A673 (cell line): Measurements from ENCODE around the gene SLC41A3. TPM values are rescaled to one million over a fixed set of nuclear protein-coding genes. Genes with fewer than 3 reads are reported as not detected.

ENCODE experiments used
- BruUV-seq: library from RNA; stranded (reverse); fragments of 400-500 nt; replicated peaks from 2 replicates; lab custom pipeline; 2021; lab: Mats Ljungman, UMichigan
- CTCF ChIA-PET: fragments of 300-600 bp; sonication (Branson Sonifier 250); formaldehyde crosslinking; loops from one replicate; lab custom pipeline; 2022; ENCODE audit warnings: antibody characterized with exemption; lab: Charles Lee
- POLR2A ChIA-PET: fragments of 300-600 bp; sonication (Branson Sonifier 250); formaldehyde crosslinking; loops from one replicate; lab custom pipeline; 2022; ENCODE audit warnings: antibody characterized with exemption; ENCODE audit not compliant: low non-redundant PET; lab: Charles Lee
- DNase-seq: peaks from one replicate; pipeline ENCODE4 v3.0.0-alpha.2; 2015; ENCODE audit warnings: low spot score
- H3K27ac ChIP-seq: fragments of 200-600 bp; sonication (generic); 2 replicates; pipeline ENCODE4 v1.5.1; 2016; ENCODE audit warnings: mixed run types, low read depth, mild to moderate bottlenecking, mixed read lengths, antibody characterized with exemption, low read length; ENCODE audit not compliant: poor library complexity, severe bottlenecking
- H3K27me3 ChIP-seq: fragments of 200-600 bp; sonication (generic); replicated peaks from 2 replicates; pipeline ENCODE4 v1.6.1; 2017; ENCODE audit warnings: mixed run types, low read depth, mild to moderate bottlenecking, mixed read lengths, antibody characterized with exemption, low read length; ENCODE audit not compliant: insufficient read depth, poor library complexity
- H3K36me3 ChIP-seq: fragments of 200-600 bp; sonication (generic); 2 replicates; pipeline ENCODE4 v1.6.1; 2016; ENCODE audit warnings: mixed run types, mild to moderate bottlenecking, mixed read lengths, antibody characterized with exemption, low read length; ENCODE audit not compliant: insufficient read depth, poor library complexity, severe bottlenecking
- H3K4me1 ChIP-seq: fragments of 200-600 bp; sonication (generic); 2 replicates; pipeline ENCODE4 v1.6.1; 2017; ENCODE audit warnings: mixed run types, mild to moderate bottlenecking, mixed read lengths, antibody characterized with exemption, low read length; ENCODE audit not compliant: insufficient read depth, poor library complexity, severe bottlenecking
- H3K4me3 ChIP-seq: fragments of 200-600 bp; sonication (generic); 2 replicates; pipeline ENCODE4 v1.5.1; 2016; ENCODE audit warnings: low read depth, mixed run types, mild to moderate bottlenecking, mixed read lengths, low read length; ENCODE audit not compliant: poor library complexity, severe bottlenecking
- H3K9me3 ChIP-seq: fragments of 200-600 bp; sonication (generic); 2 replicates; pipeline ENCODE4 v1.6.1; 2016; ENCODE audit warnings: mixed run types, low read depth, mild to moderate bottlenecking, mixed read lengths, antibody characterized with exemption, low read length; ENCODE audit not compliant: poor library complexity, severe bottlenecking
- EZH2 ChIP-seq: fragments of 200-600 bp; sonication (generic); IDR thresholded peaks from 2 replicates; pipeline ENCODE4 v1.6.1; 2017; ENCODE audit warnings: borderline replicate concordance, low read depth, mild to moderate bottlenecking, mixed read lengths, antibody characterized with exemption, low read length; ENCODE audit not compliant: poor library complexity, severe bottlenecking
- intact Hi-C: fragments of 100-400 bp; cut with micrococcal nuclease; formaldehyde crosslinking; loops from one replicate; pipeline ENCODE4 v1.10.0; 2022; ENCODE audit not compliant: unreplicated experiment
- total RNA-seq: library from RNA; stranded (reverse); gene quantifications from 2 replicates; pipeline ENCODE4 v1.2.3, GENCODE V29; 2021
- TF ChIP-seq, protein P1 (sequence below): fragments of 300-800, 200-600 bp; sonication (generic); conservative IDR thresholded peaks from 2 replicates; pipeline ENCODE4 v1.5.1; 2017; ENCODE audit warnings: low read depth, mild to moderate bottlenecking, antibody characterized with exemption, low read length, moderate library complexity, mixed read lengths

Gene SLC41A3
- total RNA-seq, 1 experiment from 2014 or later: 56.5 TPM

- TF ChIP-seq, protein P1, sequence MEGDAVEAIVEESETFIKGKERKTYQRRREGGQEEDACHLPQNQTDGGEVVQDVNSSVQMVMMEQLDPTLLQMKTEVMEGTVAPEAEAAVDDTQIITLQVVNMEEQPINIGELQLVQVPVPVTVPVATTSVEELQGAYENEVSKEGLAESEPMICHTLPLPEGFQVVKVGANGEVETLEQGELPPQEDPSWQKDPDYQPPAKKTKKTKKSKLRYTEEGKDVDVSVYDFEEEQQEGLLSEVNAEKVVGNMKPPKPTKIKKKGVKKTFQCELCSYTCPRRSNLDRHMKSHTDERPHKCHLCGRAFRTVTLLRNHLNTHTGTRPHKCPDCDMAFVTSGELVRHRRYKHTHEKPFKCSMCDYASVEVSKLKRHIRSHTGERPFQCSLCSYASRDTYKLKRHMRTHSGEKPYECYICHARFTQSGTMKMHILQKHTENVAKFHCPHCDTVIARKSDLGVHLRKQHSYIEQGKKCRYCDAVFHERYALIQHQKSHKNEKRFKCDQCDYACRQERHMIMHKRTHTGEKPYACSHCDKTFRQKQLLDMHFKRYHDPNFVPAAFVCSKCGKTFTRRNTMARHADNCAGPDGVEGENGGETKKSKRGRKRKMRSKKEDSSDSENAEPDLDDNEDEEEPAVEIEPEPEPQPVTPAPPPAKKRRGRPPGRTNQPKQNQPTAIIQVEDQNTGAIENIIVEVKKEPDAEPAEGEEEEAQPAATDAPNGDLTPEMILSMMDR: no peak
- TF ChIP-seq EZH2: no peak
- ChIA-PET CTCF (no interaction called here), POLR2A (interaction anchor here (0.6 kb wide), 1 partner anchor 13 kb away, joined by 3 read pairs; no protein-coding TSS in a partner anchor)
- Histone ChIP-seq H3K9me3 (peaks cover 2% of the 10 kb centered on the region), H3K4me3 (no peak overlapping the region), H3K27ac (no peak overlapping the region), H3K27me3 (no peaks in the 10 kb centered on the region), H3K4me1 (peaks cover under 1% of the 10 kb centered on the region), H3K36me3 (no peaks in the 10 kb centered on the region)
- BruUV-seq: no TSS peak
- DNase-seq: no peak
- intact Hi-C loops: no loop called here
Measured at GRCh38 chr3:126034481-126035361, 49.2 kb downstream of the SLC41A3 start.

GRCh38 chr3:126033765-126034164 is 50.2 kb downstream of the SLC41A3 start:
- no peaks in the 10 kb centered on the region for H3K27me3 ChIP-seq
- H3K4me3 ChIP-seq: no peak overlapping the region
- intact Hi-C loops: no loop called here
- peaks cover 4% of the 10 kb centered on the region for H3K4me1 ChIP-seq
- POLR2A ChIA-PET: no interaction called here
- TF ChIP-seq EZH2: no peak
- TF ChIP-seq, protein P1: no peak
- BruUV-seq: no TSS peak
- peaks cover 5% of the 10 kb centered on the region for H3K9me3 ChIP-seq
- no peak overlapping the region for H3K27ac ChIP-seq
- CTCF ChIA-PET: no interaction called here
- no peaks in the 10 kb centered on the region for H3K36me3 ChIP-seq
- DNase-seq: no peak

DNA sequence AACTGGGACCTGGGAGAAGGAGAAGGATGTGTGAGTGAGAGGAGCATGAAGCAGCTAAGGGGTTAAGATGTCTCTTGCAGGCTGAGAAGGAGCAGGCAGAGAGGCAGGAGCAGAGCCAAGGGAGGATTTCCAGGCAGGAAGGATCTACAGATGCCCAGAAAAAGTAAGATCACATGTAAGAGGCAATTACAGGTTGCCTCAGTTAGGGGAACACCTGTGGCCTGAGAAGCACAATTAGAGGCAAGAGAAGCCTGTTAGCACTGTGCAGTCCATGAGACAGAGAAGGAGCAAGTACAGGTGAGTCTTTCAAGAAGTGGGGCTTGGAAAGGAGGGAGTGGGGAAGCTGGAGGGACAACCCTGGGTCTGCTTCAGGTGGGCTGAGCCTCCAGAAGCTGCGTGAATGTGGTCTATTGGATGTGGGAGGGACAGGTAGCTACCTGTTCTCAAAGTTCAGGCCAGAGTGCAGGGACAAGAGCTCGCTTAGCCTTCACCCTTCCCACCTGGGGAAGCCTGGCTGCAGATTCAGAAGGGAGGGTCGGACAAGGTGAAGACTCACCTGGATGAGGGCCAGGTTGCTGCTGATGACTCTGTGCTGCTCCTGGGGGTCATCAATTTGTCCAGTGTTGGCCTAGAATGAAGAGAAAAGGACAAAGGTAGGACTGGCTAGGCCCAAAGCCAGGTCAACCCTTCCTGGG is 50.7 kb downstream of the SLC41A3 start:
- BruUV-seq: no TSS peak

More for the DNA sequence above, 50.7 kb downstream of the SLC41A3 start:
- peaks cover 11% of the 10 kb centered on the region for H3K9me3 ChIP-seq
- no peak for TF ChIP-seq EZH2
- TF ChIP-seq, protein P1: no peak
- H3K27ac ChIP-seq: no peak overlapping the region
- H3K4me1 ChIP-seq: peaks cover 4% of the 10 kb centered on the region
- no peaks in the 10 kb centered on the region for H3K27me3 ChIP-seq
- no peak overlapping the region for H3K4me3 ChIP-seq
- H3K36me3 ChIP-seq: no peaks in the 10 kb centered on the region
- intact Hi-C loops: no loop called here
- CTCF ChIA-PET: no interaction called here
- POLR2A ChIA-PET: no interaction called here
- no peak for DNase-seq
